GM23338 (cell line): Measurements from ENCODE around the gene RRAD. TPM values are rescaled to one million over a fixed set of nuclear protein-coding genes. Genes with fewer than 3 reads are reported as not detected.

ENCODE experiments used
- ATAC-seq: fragments of 200-7000 bp; cut with Tn5 transposase; 3 replicates; pipeline ENCODE4 v1.9.1; 2020
- DNase-seq: peaks from one replicate; pipeline ENCODE4 v3.0.0-alpha.2; 2015; ENCODE audit warnings: low spot score
- H2AFZ ChIP-seq: fragments of 200-600 bp; sonication (generic); 2 replicates; pipeline ENCODE4 v1.8.0; 2016; ENCODE audit warnings: antibody characterized with exemption, mild to moderate bottlenecking, moderate library complexity
- H3F3A ChIP-seq: fragments of 200-600 bp; sonication (generic); replicated peaks from 2 replicates; pipeline ENCODE4 v1.8.0; 2017; ENCODE audit warnings: antibody characterized with exemption, mixed run types, low read depth
- H3K27ac ChIP-seq: fragments of 200-600 bp; sonication (generic); 2 replicates; pipeline ENCODE4 v1.6.1; 2016; ENCODE audit warnings: low read depth
- H3K27me3 ChIP-seq: fragments of 200-600 bp; sonication (generic); 2 replicates; pipeline ENCODE4 v1.8.0; 2016; ENCODE audit warnings: mild to moderate bottlenecking, mixed run types, moderate library complexity; ENCODE audit not compliant: insufficient read depth
- H3K36me3 ChIP-seq: fragments of 200-600 bp; sonication (generic); 2 replicates; pipeline ENCODE4 v1.8.0; 2016; ENCODE audit warnings: mild to moderate bottlenecking; ENCODE audit not compliant: insufficient read depth
- H3K4me1 ChIP-seq: fragments of 200-600 bp; sonication (generic); 2 replicates; pipeline ENCODE4 v1.8.0; 2016; ENCODE audit warnings: mild to moderate bottlenecking, moderate library complexity; ENCODE audit not compliant: insufficient read depth
- H3K4me2 ChIP-seq: fragments of 200-600 bp; sonication (generic); 2 replicates; pipeline ENCODE4 v1.7.1; 2017; ENCODE audit warnings: mixed run types
- H3K4me3 ChIP-seq: fragments of 200-600 bp; sonication (generic); 2 replicates; pipeline ENCODE4 v1.6.1; 2016; ENCODE audit warnings: mixed run types
- H3K79me2 ChIP-seq: fragments of 200-600 bp; sonication (generic); replicated peaks from 2 replicates; pipeline ENCODE4 v1.8.0; 2017; ENCODE audit warnings: mild to moderate bottlenecking; ENCODE audit not compliant: insufficient read depth
- H3K9me2 ChIP-seq: fragments of 200-600 bp; sonication (generic); 2 replicates; pipeline ENCODE4 v1.8.0; 2017; ENCODE audit not compliant: insufficient read depth
- H4K20me1 ChIP-seq: fragments of 200-600 bp; sonication (generic); replicated peaks from 2 replicates; pipeline ENCODE4 v1.8.0; 2017; ENCODE audit warnings: mild to moderate bottlenecking; ENCODE audit not compliant: insufficient read depth
- H3K27ac Mint-ChIP-seq: 2 replicates; pipeline ENCODE4 v1.8.0; 2020; ENCODE audit warnings: inconsistent platforms, mild to moderate bottlenecking, moderate library complexity, mixed read lengths
- H3K27me3 Mint-ChIP-seq: 3 replicates; pipeline ENCODE4 v1.8.0; 2022; ENCODE audit warnings: low read depth, mild to moderate bottlenecking, moderate library complexity, mixed read lengths, inconsistent platforms; ENCODE audit not compliant: insufficient read depth, poor library complexity
- H3K36me3 Mint-ChIP-seq: 3 replicates; pipeline ENCODE4 v1.8.0; 2021; ENCODE audit warnings: low read depth, mild to moderate bottlenecking, inconsistent platforms, moderate library complexity, mixed read lengths
- H3K4me1 Mint-ChIP-seq: 3 replicates; pipeline ENCODE4 v1.8.0; 2020; ENCODE audit warnings: mild to moderate bottlenecking, inconsistent platforms, mixed read lengths
- H3K4me3 Mint-ChIP-seq: 3 replicates; pipeline ENCODE4 v1.8.0; 2021; ENCODE audit warnings: moderate library complexity, mild to moderate bottlenecking, inconsistent platforms, mixed read lengths
- H3K9me3 Mint-ChIP-seq: 3 replicates; pipeline ENCODE4 v1.8.0; 2020; ENCODE audit warnings: moderate library complexity, mild to moderate bottlenecking, inconsistent platforms, mixed read lengths
- CREB1 ChIP-seq: fragments of 250-450 bp; sonication (Bioruptor Pico); IDR thresholded peaks from 2 replicates; pipeline ENCODE4 v1.5.0; 2020; ENCODE audit warnings: low read depth, mild to moderate bottlenecking, moderate library complexity
- EZH2 ChIP-seq: fragments of 200-600 bp; sonication (generic); IDR thresholded peaks from one replicate; pipeline ENCODE4 v1.8.0; 2017; ENCODE audit warnings: antibody characterized with exemption, mild to moderate bottlenecking, low read depth; ENCODE audit not compliant: unreplicated experiment
- JUNB ChIP-seq: IDR thresholded peaks from one replicate; pipeline ENCODE4 v1.6.1; 2016; ENCODE audit warnings: antibody characterized with exemption; ENCODE audit not compliant: unreplicated experiment
- NANOG ChIP-seq: IDR thresholded peaks from 2 replicates; pipeline ENCODE4 v1.6.1; 2016; ENCODE audit warnings: antibody characterized with exemption, borderline replicate concordance
- POLR2AphosphoS5 ChIP-seq: IDR thresholded peaks from 2 replicates; pipeline ENCODE4 v1.6.1; 2016; ENCODE audit warnings: antibody characterized with exemption, low read depth
- ZNF114 ChIP-seq: fragments of 250-450 bp; sonication (Bioruptor Pico); IDR thresholded peaks from 2 replicates; pipeline ENCODE4 v1.5.0; 2020; ENCODE audit warnings: mild to moderate bottlenecking, moderate library complexity
- polyA plus RNA-seq: library from polyadenylated mRNA; unstranded; fragments of >200 nt; fragmentation: Nextera tagmentation; extraction: Ambion mirVana; gene quantifications from 2 replicates; pipeline ENCODE4 v1.2.1, GENCODE V29; 2016
- total RNA-seq: library from RNA; depleted of rRNA; stranded (reverse); fragments of >200 nt; shearing (Covaris generic); gene quantifications from 2 replicates; pipeline ENCODE4 v1.2.3, GENCODE V29; 2014
- TF ChIP-seq, protein P1 (sequence below): IDR thresholded peaks from 2 replicates; pipeline ENCODE4 v1.6.1; 2016; ENCODE audit warnings: antibody characterized with exemption
- TF ChIP-seq, protein P2 (sequence below), 2 experiments: fragments of 200-600 bp in 1 of 2; sonication (generic) in 1 of 2; conservative IDR thresholded peaks; 2 replicates each; pipeline versions ENCODE4 v1.5.1 to v1.6.1; 2016 to 2017; ENCODE audit warnings: antibody characterized with exemption in 2 of 2, low read depth in 2 of 2, mild to moderate bottlenecking in 2 of 2, moderate library complexity in 1 of 2
- TF ChIP-seq, protein P3 (sequence below): fragments of 250-450 bp; sonication (Bioruptor Pico); IDR thresholded peaks from 2 replicates; pipeline ENCODE4 v1.5.0; 2020; ENCODE audit warnings: mild to moderate bottlenecking, moderate library complexity

RRAD gene
- total and polyA plus RNA-seq, 2 experiments from 2014 or later = 0.18 TPM; not detected in 1

DNA sequence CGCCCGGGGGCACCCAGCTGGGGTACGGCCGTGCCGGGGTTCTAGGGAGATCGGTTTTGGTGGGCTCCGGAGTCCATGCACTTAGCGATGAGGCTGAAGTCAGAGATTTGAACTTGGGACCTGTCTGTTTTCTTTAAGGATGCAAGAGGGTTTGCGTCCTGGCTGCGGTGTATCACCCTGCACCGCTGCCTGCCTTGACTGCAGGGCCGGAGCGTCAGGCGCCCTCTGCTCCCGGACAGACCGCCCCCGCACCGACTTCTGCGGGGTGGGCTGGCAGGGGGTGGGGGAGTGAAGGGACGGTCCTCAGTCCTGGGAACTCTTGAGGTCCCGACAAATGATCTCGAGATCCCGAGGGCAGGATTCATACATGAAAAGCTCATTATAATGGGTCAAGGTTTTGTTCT, 44.3 kb downstream of the RRAD start:
- Histone ChIP-seq H2AFZ (peak overlapping the region; percentile 98), H4K20me1 (peaks cover 26% of the 10 kb centered on the region; the same call in 1 of the 2 replicates), H3K4me3 (peak overlapping the region; percentile 96), H3K36me3 (peaks cover 11% of the 10 kb centered on the region; the same call in 1 of the 2 replicates), H3K9me2 (no peaks in the 10 kb centered on the region), H3K27me3 (peaks cover 7% of the 10 kb centered on the region; the same call in 1 of the 2 replicates), H3F3A (no peaks in the 10 kb centered on the region), H3K4me1 (0 out of 2 replicates have a peak, but pooled peaks cover 13% of the 10 kb centered on the region), H3K4me2 (peak overlapping the region; percentile 93), H3K79me2 (peaks cover 30% of the 10 kb centered on the region), H3K27ac (no peak overlapping the region)
- Mint-ChIP-seq H3K27ac (no peak overlapping the region), H3K9me3 (no peaks in the 10 kb centered on the region; the same call in 1 of the 3 replicates), H3K4me1 (peaks cover 8% of the 10 kb centered on the region), H3K4me3 (peak overlapping the region; percentile 97), H3K36me3 (peaks cover 20% of the 10 kb centered on the region), H3K27me3 (peaks cover 16% of the 10 kb centered on the region)
- peak; percentile 31 for DNase-seq
- peak; percentile 37 for ATAC-seq
- TF ChIP-seq POLR2AphosphoS5 (no peak), EZH2 (no peak), ZNF114 (CRISPR knock-in tag) (no peak), NANOG (no peak), CREB1 (CRISPR knock-in tag) (no peak), JUNB (no peak)
- TF ChIP-seq, protein P1, sequence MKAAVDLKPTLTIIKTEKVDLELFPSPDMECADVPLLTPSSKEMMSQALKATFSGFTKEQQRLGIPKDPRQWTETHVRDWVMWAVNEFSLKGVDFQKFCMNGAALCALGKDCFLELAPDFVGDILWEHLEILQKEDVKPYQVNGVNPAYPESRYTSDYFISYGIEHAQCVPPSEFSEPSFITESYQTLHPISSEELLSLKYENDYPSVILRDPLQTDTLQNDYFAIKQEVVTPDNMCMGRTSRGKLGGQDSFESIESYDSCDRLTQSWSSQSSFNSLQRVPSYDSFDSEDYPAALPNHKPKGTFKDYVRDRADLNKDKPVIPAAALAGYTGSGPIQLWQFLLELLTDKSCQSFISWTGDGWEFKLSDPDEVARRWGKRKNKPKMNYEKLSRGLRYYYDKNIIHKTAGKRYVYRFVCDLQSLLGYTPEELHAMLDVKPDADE = no peak
- TF ChIP-seq, protein P2, sequence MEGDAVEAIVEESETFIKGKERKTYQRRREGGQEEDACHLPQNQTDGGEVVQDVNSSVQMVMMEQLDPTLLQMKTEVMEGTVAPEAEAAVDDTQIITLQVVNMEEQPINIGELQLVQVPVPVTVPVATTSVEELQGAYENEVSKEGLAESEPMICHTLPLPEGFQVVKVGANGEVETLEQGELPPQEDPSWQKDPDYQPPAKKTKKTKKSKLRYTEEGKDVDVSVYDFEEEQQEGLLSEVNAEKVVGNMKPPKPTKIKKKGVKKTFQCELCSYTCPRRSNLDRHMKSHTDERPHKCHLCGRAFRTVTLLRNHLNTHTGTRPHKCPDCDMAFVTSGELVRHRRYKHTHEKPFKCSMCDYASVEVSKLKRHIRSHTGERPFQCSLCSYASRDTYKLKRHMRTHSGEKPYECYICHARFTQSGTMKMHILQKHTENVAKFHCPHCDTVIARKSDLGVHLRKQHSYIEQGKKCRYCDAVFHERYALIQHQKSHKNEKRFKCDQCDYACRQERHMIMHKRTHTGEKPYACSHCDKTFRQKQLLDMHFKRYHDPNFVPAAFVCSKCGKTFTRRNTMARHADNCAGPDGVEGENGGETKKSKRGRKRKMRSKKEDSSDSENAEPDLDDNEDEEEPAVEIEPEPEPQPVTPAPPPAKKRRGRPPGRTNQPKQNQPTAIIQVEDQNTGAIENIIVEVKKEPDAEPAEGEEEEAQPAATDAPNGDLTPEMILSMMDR (conservative IDR thresholded peaks at IDR 0.05; ENCODE audit: low read depth in 2 of 2) = no peak
- TF ChIP-seq, protein P3, sequence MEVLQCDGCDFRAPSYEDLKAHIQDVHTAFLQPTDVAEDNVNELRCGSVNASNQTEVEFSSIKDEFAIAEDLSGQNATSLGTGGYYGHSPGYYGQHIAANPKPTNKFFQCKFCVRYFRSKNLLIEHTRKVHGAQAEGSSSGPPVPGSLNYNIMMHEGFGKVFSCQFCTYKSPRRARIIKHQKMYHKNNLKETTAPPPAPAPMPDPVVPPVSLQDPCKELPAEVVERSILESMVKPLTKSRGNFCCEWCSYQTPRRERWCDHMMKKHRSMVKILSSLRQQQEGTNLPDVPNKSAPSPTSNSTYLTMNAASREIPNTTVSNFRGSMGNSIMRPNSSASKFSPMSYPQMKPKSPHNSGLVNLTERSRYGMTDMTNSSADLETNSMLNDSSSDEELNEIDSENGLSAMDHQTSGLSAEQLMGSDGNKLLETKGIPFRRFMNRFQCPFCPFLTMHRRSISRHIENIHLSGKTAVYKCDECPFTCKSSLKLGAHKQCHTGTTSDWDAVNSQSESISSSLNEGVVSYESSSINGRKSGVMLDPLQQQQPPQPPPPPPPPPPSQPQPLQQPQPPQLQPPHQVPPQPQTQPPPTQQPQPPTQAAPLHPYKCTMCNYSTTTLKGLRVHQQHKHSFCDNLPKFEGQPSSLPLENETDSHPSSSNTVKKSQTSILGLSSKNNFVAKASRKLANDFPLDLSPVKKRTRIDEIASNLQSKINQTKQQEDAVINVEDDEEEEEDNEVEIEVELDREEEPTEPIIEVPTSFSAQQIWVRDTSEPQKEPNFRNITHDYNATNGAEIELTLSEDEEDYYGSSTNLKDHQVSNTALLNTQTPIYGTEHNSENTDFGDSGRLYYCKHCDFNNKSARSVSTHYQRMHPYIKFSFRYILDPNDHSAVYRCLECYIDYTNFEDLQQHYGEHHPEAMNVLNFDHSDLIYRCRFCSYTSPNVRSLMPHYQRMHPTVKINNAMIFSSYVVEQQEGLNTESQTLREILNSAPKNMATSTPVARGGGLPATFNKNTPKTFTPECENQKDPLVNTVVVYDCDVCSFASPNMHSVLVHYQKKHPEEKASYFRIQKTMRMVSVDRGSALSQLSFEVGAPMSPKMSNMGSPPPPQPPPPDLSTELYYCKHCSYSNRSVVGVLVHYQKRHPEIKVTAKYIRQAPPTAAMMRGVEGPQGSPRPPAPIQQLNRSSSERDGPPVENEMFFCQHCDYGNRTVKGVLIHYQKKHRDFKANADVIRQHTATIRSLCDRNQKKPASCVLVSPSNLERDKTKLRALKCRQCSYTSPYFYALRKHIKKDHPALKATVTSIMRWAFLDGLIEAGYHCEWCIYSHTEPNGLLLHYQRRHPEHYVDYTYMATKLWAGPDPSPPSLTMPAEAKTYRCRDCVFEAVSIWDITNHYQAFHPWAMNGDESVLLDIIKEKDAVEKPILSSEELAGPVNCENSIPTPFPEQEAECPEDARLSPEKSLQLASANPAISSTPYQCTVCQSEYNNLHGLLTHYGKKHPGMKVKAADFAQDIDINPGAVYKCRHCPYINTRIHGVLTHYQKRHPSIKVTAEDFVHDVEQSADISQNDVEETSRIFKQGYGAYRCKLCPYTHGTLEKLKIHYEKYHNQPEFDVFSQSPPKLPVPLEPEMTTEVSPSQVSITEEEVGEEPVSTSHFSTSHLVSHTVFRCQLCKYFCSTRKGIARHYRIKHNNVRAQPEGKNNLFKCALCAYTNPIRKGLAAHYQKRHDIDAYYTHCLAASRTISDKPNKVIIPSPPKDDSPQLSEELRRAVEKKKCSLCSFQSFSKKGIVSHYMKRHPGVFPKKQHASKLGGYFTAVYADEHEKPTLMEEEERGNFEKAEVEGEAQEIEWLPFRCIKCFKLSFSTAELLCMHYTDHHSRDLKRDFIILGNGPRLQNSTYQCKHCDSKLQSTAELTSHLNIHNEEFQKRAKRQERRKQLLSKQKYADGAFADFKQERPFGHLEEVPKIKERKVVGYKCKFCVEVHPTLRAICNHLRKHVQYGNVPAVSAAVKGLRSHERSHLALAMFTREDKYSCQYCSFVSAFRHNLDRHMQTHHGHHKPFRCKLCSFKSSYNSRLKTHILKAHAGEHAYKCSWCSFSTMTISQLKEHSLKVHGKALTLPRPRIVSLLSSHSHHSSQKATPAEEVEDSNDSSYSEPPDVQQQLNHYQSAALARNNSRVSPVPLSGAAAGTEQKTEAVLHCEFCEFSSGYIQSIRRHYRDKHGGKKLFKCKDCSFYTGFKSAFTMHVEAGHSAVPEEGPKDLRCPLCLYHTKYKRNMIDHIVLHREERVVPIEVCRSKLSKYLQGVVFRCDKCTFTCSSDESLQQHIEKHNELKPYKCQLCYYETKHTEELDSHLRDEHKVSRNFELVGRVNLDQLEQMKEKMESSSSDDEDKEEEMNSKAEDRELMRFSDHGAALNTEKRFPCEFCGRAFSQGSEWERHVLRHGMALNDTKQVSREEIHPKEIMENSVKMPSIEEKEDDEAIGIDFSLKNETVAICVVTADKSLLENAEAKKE (CRISPR knock-in tag) = no peak
